Activated CD4-positive, alpha-beta T cell treated with anti-CD3 and anti-CD28 coated beads, Interleukin-2, amount 50 U/mL, for 48 hours (primary cell): ENCODE measurements around the gene WTAP.
A peak's percentile ranks its signal among the peaks of the same experiment; 100 is the strongest.
"Not testable (repeated sequence)": the region's sequence is repeated elsewhere in the genome, so short reads cannot be mapped to it uniquely, and the experiment has no call there.

Source experiments
- DNase-seq, 2 experiments: peaks; one replicate each; pipeline ENCODE4 v3.0.0-alpha.2; 2020

WTAP gene

GRCh38 chr6:159693894-159694545 is 33.3 kb upstream of the WTAP start:
- DNase-seq = peak; percentile 26 to 43

- DNase-seq = no peak
These were observed 31.3 kb upstream of the WTAP start for GRCh38 chr6:159695984-159696383.

GRCh38 chr6:159700970-159701369 is 26.3 kb upstream of the WTAP start:
- no peak for DNase-seq

- no peak for DNase-seq
These were observed 25.8 kb upstream of the WTAP start for GRCh38 chr6:159701413-159701999.

- DNase-seq = not testable (repeated sequence)
These were observed 16.7 kb upstream of the WTAP start for GRCh38 chr6:159710603-159711002.

- not testable (repeated sequence) for DNase-seq
These were observed 14.9 kb upstream of the WTAP start for GRCh38 chr6:159712389-159712788.

- no peak for DNase-seq
These were observed 13.3 kb upstream of the WTAP start for GRCh38 chr6:159713984-159714383.

GRCh38 chr6:159714404-159714803 is 12.9 kb upstream of the WTAP start:
- DNase-seq = no peak

- DNase-seq = no peak
These were observed 12.1 kb upstream of the WTAP start for GRCh38 chr6:159715166-159715565.

- no peak for DNase-seq
These were observed 11.7 kb upstream of the WTAP start for GRCh38 chr6:159715605-159716004.

GRCh38 chr6:159716247-159717096 is 10.8 kb upstream of the WTAP start:
- no peak for DNase-seq

- DNase-seq = no peak
These were observed 8.7 kb upstream of the WTAP start for GRCh38 chr6:159718634-159719033.

GRCh38 chr6:159719287-159719686 is 8.0 kb upstream of the WTAP start:
- DNase-seq = no peak

GRCh38 chr6:159720708-159721107 is 6.6 kb upstream of the WTAP start:
- no peak for DNase-seq

- not testable (repeated sequence) for DNase-seq
These were observed 5.3 kb upstream of the WTAP start for GRCh38 chr6:159721981-159722380.

- no peak for DNase-seq
These were observed 4.7 kb upstream of the WTAP start for GRCh38 chr6:159722655-159723054.

- DNase-seq = no peak
These were observed 4.0 kb upstream of the WTAP start for GRCh38 chr6:159723259-159723658.

GRCh38 chr6:159724778-159725177 is 2.5 kb upstream of the WTAP start:
- DNase-seq = no peak

- not testable (repeated sequence) for DNase-seq
These were observed 2.1 kb upstream of the WTAP start for GRCh38 chr6:159725208-159725607.

- no peak for DNase-seq
These were observed 920 bp upstream of the WTAP start for GRCh38 chr6:159726255-159726917.

GRCh38 chr6:159727717-159728445 is 575 bp downstream of the WTAP start:
- no peak for DNase-seq

GRCh38 chr6:159728531-159728964 is 1.2 kb downstream of the WTAP start:
- no peak for DNase-seq
